HG03103 (cell line): ENCODE measurements around the gene OR13C8.
"Not testable (repeated sequence)": the region's sequence is repeated elsewhere in the genome, so short reads cannot be mapped to it uniquely, and the experiment has no call there.

Experiments
- ATAC-seq: cut with Tn5 transposase; IDR thresholded peaks from one replicate; pipeline ENCODE4 v1.9.1; 2021; ENCODE audit warnings: low read depth; ENCODE audit not compliant: unreplicated experiment

Gene OR13C8, protein sequence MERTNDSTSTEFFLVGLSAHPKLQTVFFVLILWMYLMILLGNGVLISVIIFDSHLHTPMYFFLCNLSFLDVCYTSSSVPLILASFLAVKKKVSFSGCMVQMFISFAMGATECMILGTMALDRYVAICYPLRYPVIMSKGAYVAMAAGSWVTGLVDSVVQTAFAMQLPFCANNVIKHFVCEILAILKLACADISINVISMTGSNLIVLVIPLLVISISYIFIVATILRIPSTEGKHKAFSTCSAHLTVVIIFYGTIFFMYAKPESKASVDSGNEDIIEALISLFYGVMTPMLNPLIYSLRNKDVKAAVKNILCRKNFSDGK

GRCh38 chr9:104568868-104569267 lies at the start of gene OR13C8:
OR13C8 (plus strand) TSS chr9:104569168; CDS start chr9:104569168, 0 bp downstream.
- no peak for ATAC-seq

GRCh38 chr9:104520241-104520640 lies 48.7 kb upstream of the OR13C8 start:
- not testable (repeated sequence) for ATAC-seq

- ATAC-seq: no peak
These were observed 41.9 kb upstream of the OR13C8 start, which contains the start of gene OR13C4 for GRCh38 chr9:104527109-104527508. OR13C4 (minus strand) TSS chr9:104527209; CDS start chr9:104527209, 0 bp downstream.

- ATAC-seq: no peak
These were observed 32.2 kb upstream of the OR13C8 start, which contains the start of gene OR13C3 for GRCh38 chr9:104536756-104537155. OR13C3 (minus strand) TSS chr9:104536856; CDS start chr9:104536723, 133 bp downstream.

GRCh38 chr9:104539275-104539674 lies 29.7 kb upstream of the OR13C8 start:
- no peak for ATAC-seq

GRCh38 chr9:104544644-104545043 lies 24.3 kb upstream of the OR13C8 start:
- no peak for ATAC-seq

DNA sequence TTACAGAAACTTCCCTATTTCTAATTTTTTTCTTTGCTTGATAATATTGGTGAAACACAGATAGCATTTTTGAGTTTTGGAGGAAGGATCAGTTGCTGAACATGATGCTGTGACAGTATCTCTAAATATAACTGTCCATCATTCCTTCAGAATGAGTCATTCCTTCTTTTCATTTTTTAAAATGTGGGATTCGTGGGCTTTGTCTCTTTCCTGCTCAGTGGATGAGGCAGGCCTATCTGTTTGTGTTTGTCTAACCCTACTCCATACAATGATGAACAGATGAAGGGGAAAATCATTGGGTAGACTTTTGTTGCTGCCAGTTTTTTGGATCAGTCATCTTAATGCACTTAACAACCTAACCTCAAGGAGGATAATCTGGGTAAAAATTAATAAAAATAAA lies 15.7 kb upstream of the OR13C8 start:
- ATAC-seq: no peak

- no peak for ATAC-seq
These were observed 13.4 kb upstream of the OR13C8 start for GRCh38 chr9:104555521-104555920.

DNA sequence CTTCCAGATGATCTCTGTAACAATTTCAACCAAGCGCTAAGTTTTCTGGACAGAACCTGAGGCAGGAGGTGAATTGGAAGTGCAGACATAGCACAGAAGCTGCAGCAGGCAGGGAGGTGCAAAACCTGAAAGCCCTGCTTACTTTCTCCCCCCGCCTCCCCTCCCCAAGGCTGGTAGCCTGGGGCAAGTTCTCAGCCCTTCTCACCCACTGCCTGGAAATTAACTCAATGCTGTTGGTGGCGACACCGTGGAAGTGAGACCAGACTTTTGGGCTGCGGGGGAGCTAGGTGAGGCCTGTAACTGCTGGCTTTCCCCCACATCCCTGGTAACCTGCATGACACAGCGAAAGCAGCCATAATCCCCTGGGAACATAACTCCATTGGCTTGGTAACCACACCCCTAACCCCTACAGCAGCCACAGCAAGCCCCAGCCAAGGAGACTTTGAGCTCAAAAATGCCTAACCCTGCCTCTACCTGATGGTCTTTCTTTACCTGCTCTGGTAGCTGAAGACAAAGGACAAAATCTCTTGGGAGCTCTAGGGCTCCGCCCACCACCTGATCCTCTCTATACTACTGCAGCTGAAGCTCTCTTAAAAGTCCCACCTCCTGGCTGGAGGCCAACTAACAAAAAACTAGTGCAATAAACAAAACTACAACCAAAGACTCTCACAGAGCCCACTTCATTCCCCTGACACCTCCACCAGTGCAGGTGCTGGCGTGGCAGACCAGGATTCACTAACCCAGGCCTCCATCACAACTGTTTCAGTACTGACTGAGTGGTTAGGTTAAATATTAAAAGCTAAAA lies 11.9 kb upstream of the OR13C8 start:
- no peak for ATAC-seq

DNA sequence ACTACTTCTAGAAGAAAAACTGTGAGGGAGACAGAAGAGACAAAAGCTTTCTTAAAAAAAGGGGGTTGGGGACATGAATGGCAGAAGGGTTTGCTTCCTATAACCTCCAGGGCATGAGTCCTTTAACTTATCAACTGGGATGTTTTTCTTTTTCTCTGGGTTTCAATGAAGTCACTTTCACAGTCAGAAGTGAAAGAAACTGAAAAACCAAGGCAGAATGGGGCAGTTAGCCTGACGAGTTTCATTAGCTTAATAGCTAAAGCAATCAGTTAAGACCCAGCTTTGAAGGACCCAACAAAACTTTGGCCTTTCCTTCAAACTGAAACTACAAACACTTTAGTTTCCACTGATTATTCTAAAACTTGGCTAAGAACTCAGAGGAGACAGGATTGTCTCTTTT lies 4.6 kb upstream of the OR13C8 start:
- ATAC-seq: no peak

- no peak for ATAC-seq
These were observed 3.6 kb downstream of the OR13C8 start for GRCh38 chr9:104572612-104573011.

GRCh38 chr9:104575456-104575855 lies 6.5 kb downstream of the OR13C8 start:
- no peak for ATAC-seq

DNA sequence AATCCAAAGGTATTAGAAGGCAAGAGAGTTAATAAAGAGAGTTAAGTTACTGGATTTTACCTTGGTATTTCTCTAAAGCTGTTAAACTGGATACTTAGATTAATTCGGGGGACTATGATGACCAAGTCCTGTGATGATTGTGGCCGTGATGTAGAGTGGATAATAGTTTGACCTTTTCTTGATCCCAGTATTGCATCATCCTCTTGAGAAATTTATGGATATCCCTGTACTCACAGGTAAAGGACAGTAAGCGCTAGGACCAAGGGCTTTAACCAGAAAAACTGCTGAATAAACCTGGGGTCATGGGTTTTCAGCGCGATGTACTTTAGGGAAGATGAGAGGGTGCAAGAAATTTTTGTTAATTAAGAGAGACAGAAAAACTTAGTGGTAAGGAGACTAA lies 8.3 kb downstream of the OR13C8 start:
- no peak for ATAC-seq

- no peak for ATAC-seq
These were observed 11.6 kb downstream of the OR13C8 start for GRCh38 chr9:104580562-104580961.

- no peak for ATAC-seq
These were observed 17.7 kb downstream of the OR13C8 start for GRCh38 chr9:104586496-104587180.

GRCh38 chr9:104589626-104590025 lies 20.7 kb downstream of the OR13C8 start:
- no peak for ATAC-seq

- ATAC-seq: not testable (repeated sequence)
These were observed 29.8 kb downstream of the OR13C8 start for GRCh38 chr9:104598749-104599148.

- ATAC-seq: not testable (repeated sequence)
These were observed 30.3 kb downstream of the OR13C8 start, which contains the start of gene OR13C5 for GRCh38 chr9:104599313-104599712. OR13C5 (minus strand) TSS chr9:104599413; CDS start chr9:104599413, 0 bp downstream.

- ATAC-seq: no peak
These were observed 35.8 kb downstream of the OR13C8 start for GRCh38 chr9:104604801-104605200.

GRCh38 chr9:104605527-104605926 lies 36.6 kb downstream of the OR13C8 start, which contains the start of gene OR13C2:
OR13C2 (minus strand) TSS chr9:104605627; CDS start chr9:104605627, 0 bp downstream.
- not testable (repeated sequence) for ATAC-seq

DNA sequence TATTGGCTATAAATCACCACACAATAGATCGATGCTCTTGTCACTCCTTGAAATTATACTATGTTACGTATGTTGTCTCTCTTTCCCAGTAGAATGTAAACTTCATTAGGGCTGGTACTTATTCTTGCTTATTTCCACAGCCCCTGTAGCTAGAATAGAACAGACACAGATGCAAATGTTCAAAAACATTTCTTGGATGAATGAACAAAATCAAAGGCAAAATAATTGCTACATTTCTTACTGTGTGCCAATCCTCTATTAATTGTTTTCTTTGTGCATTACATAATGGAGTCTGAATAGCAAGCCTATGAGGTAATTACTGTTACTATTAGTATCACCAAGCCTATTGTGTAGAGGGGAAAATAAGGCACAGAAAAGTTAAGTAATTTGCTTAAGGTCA lies 37.2 kb downstream of the OR13C8 start:
- no peak for ATAC-seq
